ENCODE results near the gene DES.

DES gene

GRCh38 chr2:219475697-219476651 lies 57.8 kb downstream of the DES start:
- FAIRE-seq = no peak
